ENCODE results near the gene AUNIP.

Gene AUNIP

GRCh38 chr1:25881266-25881665, 22.0 kb upstream of the AUNIP start:
- H3K9me3 ChIP-seq (ENCODE audit: control insufficient read depth, low read length) = no peaks in the 10 kb centered on the region
- no peaks in the 10 kb centered on the region for H3K36me3 ChIP-seq (ENCODE audit: control insufficient read depth, insufficient read depth, low read length, severe bottlenecking)
- no peak for DNase-seq (ENCODE audit: low read depth)
- no peak overlapping the region for H3K4me3 ChIP-seq (ENCODE audit: low read length)
- no peaks in the 10 kb centered on the region for H3K27me3 ChIP-seq (replicated peaks; ENCODE audit: control insufficient read depth, insufficient read depth, low read length)
- no peak overlapping the region for H3K9ac ChIP-seq (ENCODE audit: low read length)
- H3K4me1 ChIP-seq (ENCODE audit: control insufficient read depth, insufficient read depth, low read length) = no peaks in the 10 kb centered on the region

GRCh38 chr1:25880518-25880917, 21.3 kb upstream of the AUNIP start:
- H3K4me3 ChIP-seq (ENCODE audit: low read length) = no peak overlapping the region
- H3K27me3 ChIP-seq (replicated peaks; ENCODE audit: control insufficient read depth, insufficient read depth, low read length) = no peaks in the 10 kb centered on the region
- H3K9me3 ChIP-seq (ENCODE audit: control insufficient read depth, low read length) = no peaks in the 10 kb centered on the region
- H3K4me1 ChIP-seq (ENCODE audit: control insufficient read depth, insufficient read depth, low read length) = no peaks in the 10 kb centered on the region
- H3K36me3 ChIP-seq (ENCODE audit: control insufficient read depth, insufficient read depth, low read length, severe bottlenecking) = no peaks in the 10 kb centered on the region
- no peak for DNase-seq (ENCODE audit: low read depth)
- H3K9ac ChIP-seq (ENCODE audit: low read length) = no peak overlapping the region

- DNase-seq (ENCODE audit: low read depth) = no peak
- Histone ChIP-seq H3K9me3 (ENCODE audit: control insufficient read depth, low read length) (no peaks in the 10 kb centered on the region), H3K4me1 (ENCODE audit: control insufficient read depth, insufficient read depth, low read length) (peaks cover 3% of the 10 kb centered on the region), H3K36me3 (ENCODE audit: control insufficient read depth, insufficient read depth, low read length, severe bottlenecking) (no peaks in the 10 kb centered on the region), H3K27me3 (replicated peaks; ENCODE audit: control insufficient read depth, insufficient read depth, low read length) (no peaks in the 10 kb centered on the region), H3K4me3 (ENCODE audit: low read length) (no peak overlapping the region), H3K9ac (ENCODE audit: low read length) (no peak overlapping the region)
Observed at GRCh38 chr1:25879675-25880074, 20.4 kb upstream of the AUNIP start.

GRCh38 chr1:25878690-25879089, 19.4 kb upstream of the AUNIP start:
- H3K4me1 ChIP-seq (ENCODE audit: control insufficient read depth, insufficient read depth, low read length) = peaks cover 7% of the 10 kb centered on the region
- H3K27me3 ChIP-seq (replicated peaks; ENCODE audit: control insufficient read depth, insufficient read depth, low read length) = no peaks in the 10 kb centered on the region
- H3K9ac ChIP-seq (ENCODE audit: low read length) = no peak overlapping the region
- no peak for DNase-seq (ENCODE audit: low read depth)
- no peaks in the 10 kb centered on the region for H3K36me3 ChIP-seq (ENCODE audit: control insufficient read depth, insufficient read depth, low read length, severe bottlenecking)
- no peaks in the 10 kb centered on the region for H3K9me3 ChIP-seq (ENCODE audit: control insufficient read depth, low read length)
- H3K4me3 ChIP-seq (ENCODE audit: low read length) = no peak overlapping the region

GRCh38 chr1:25877155-25877554, 17.9 kb upstream of the AUNIP start:
- Histone ChIP-seq H3K36me3 (ENCODE audit: control insufficient read depth, insufficient read depth, low read length, severe bottlenecking) (no peaks in the 10 kb centered on the region), H3K4me3 (ENCODE audit: low read length) (no peak overlapping the region), H3K4me1 (ENCODE audit: control insufficient read depth, insufficient read depth, low read length) (peaks cover 15% of the 10 kb centered on the region), H3K9ac (ENCODE audit: low read length) (no peak overlapping the region), H3K27me3 (replicated peaks; ENCODE audit: control insufficient read depth, insufficient read depth, low read length) (no peaks in the 10 kb centered on the region), H3K9me3 (ENCODE audit: control insufficient read depth, low read length) (no peaks in the 10 kb centered on the region)
- no peak for DNase-seq (ENCODE audit: low read depth)

- Histone ChIP-seq H3K9ac (ENCODE audit: low read length) (no peak overlapping the region), H3K9me3 (ENCODE audit: control insufficient read depth, low read length) (no peaks in the 10 kb centered on the region), H3K4me1 (ENCODE audit: control insufficient read depth, insufficient read depth, low read length) (peaks cover 15% of the 10 kb centered on the region), H3K4me3 (ENCODE audit: low read length) (no peak overlapping the region), H3K27me3 (replicated peaks; ENCODE audit: control insufficient read depth, insufficient read depth, low read length) (no peaks in the 10 kb centered on the region), H3K36me3 (ENCODE audit: control insufficient read depth, insufficient read depth, low read length, severe bottlenecking) (no peaks in the 10 kb centered on the region)
- DNase-seq (ENCODE audit: low read depth) = no peak
Observed at GRCh38 chr1:25876693-25877077, 17.4 kb upstream of the AUNIP start.

- Histone ChIP-seq H3K4me3 (ENCODE audit: low read length) (peak overlapping the region; percentile 82), H3K36me3 (ENCODE audit: control insufficient read depth, insufficient read depth, low read length, severe bottlenecking) (no peaks in the 10 kb centered on the region), H3K9ac (ENCODE audit: low read length) (peak overlapping the region; percentile 84), H3K4me1 (ENCODE audit: control insufficient read depth, insufficient read depth, low read length) (peaks cover 18% of the 10 kb centered on the region), H3K27me3 (replicated peaks; ENCODE audit: control insufficient read depth, insufficient read depth, low read length) (no peaks in the 10 kb centered on the region), H3K9me3 (ENCODE audit: control insufficient read depth, low read length) (no peaks in the 10 kb centered on the region)
- DNase-seq (ENCODE audit: low read depth) = no peak
Observed at GRCh38 chr1:25875856-25876692, 16.8 kb upstream of the AUNIP start.

GRCh38 chr1:25875154-25875855, 16.0 kb upstream of the AUNIP start, which contains the start of gene PAQR7:
Gene PAQR7 (minus strand): TSS chr1:25875708. CDS start chr1:25863839, 11,869 bp downstream.
- H3K9me3 ChIP-seq (ENCODE audit: control insufficient read depth, low read length) = no peaks in the 10 kb centered on the region
- peaks cover 19% of the 10 kb centered on the region for H3K4me1 ChIP-seq (ENCODE audit: control insufficient read depth, insufficient read depth, low read length)
- DNase-seq (ENCODE audit: low read depth) = peak; percentile 88
- H3K36me3 ChIP-seq (ENCODE audit: control insufficient read depth, insufficient read depth, low read length, severe bottlenecking) = no peaks in the 10 kb centered on the region
- H3K4me3 ChIP-seq (ENCODE audit: low read length) = peak within 1 kb of the TSS; percentile 82
- H3K27me3 ChIP-seq (replicated peaks; ENCODE audit: control insufficient read depth, insufficient read depth, low read length) = no peaks in the 10 kb centered on the region
- peak within 1 kb of the TSS; percentile 84 for H3K9ac ChIP-seq (ENCODE audit: low read length)

- Histone ChIP-seq H3K4me1 (ENCODE audit: control insufficient read depth, insufficient read depth, low read length) (peaks cover 19% of the 10 kb centered on the region), H3K9me3 (ENCODE audit: control insufficient read depth, low read length) (no peaks in the 10 kb centered on the region)
Observed at GRCh38 chr1:25874635-25875153, 15.4 kb upstream of the AUNIP start.

GRCh38 chr1:25874209-25874608, 15.0 kb upstream of the AUNIP start:
- H3K9me3 ChIP-seq (ENCODE audit: control insufficient read depth, low read length) = no peaks in the 10 kb centered on the region
- H3K27me3 ChIP-seq (replicated peaks; ENCODE audit: control insufficient read depth, insufficient read depth, low read length) = no peaks in the 10 kb centered on the region
- peak overlapping the region; percentile 82 for H3K4me3 ChIP-seq (ENCODE audit: low read length)
- DNase-seq (ENCODE audit: low read depth) = no peak
- H3K9ac ChIP-seq (ENCODE audit: low read length) = peak overlapping the region; percentile 84
- peaks cover 19% of the 10 kb centered on the region for H3K4me1 ChIP-seq (ENCODE audit: control insufficient read depth, insufficient read depth, low read length)
- no peaks in the 10 kb centered on the region for H3K36me3 ChIP-seq (ENCODE audit: control insufficient read depth, insufficient read depth, low read length, severe bottlenecking)

More at GRCh38 chr1:25874635-25875153, 15.4 kb upstream of the AUNIP start:
- Histone ChIP-seq H3K9ac (ENCODE audit: low read length) (peak overlapping the region; percentile 84), H3K36me3 (ENCODE audit: control insufficient read depth, insufficient read depth, low read length, severe bottlenecking) (no peaks in the 10 kb centered on the region), H3K27me3 (replicated peaks; ENCODE audit: control insufficient read depth, insufficient read depth, low read length) (no peaks in the 10 kb centered on the region), H3K4me3 (ENCODE audit: low read length) (peak overlapping the region; percentile 82)
- no peak for DNase-seq (ENCODE audit: low read depth)

- Histone ChIP-seq H3K27me3 (replicated peaks; ENCODE audit: control insufficient read depth, insufficient read depth, low read length) (no peaks in the 10 kb centered on the region), H3K36me3 (ENCODE audit: control insufficient read depth, insufficient read depth, low read length, severe bottlenecking) (peaks cover 2% of the 10 kb centered on the region), H3K4me3 (ENCODE audit: low read length) (no peak overlapping the region), H3K9ac (ENCODE audit: low read length) (no peak overlapping the region), H3K4me1 (ENCODE audit: control insufficient read depth, insufficient read depth, low read length) (peaks cover 19% of the 10 kb centered on the region), H3K9me3 (ENCODE audit: control insufficient read depth, low read length) (no peaks in the 10 kb centered on the region)
- peak; percentile 18 for DNase-seq (ENCODE audit: low read depth)
Observed at GRCh38 chr1:25873120-25873519, 13.9 kb upstream of the AUNIP start.
